Fibroblast of lung (primary cell): Measurements from ENCODE around the gene TTLL9.
"Not testable (repeated sequence)": the region's sequence is repeated elsewhere in the genome, so short reads cannot be mapped to it uniquely, and the experiment has no call there.

Source experiments
- EZH2 ChIP-seq: IDR thresholded peaks from 2 replicates; pipeline ENCODE4 v1.5.1; 2012; ENCODE audit warnings: low read length, control low read depth, mild to moderate bottlenecking; ENCODE audit errors: missing control alignments
- TF ChIP-seq, protein P1 (sequence below), 2 donors: IDR thresholded peaks in 1 of 2; conservative IDR thresholded peaks in 1 of 2; 1 replicate in 1 of 2; 2 replicates in 1 of 2; pipeline ENCODE4 v1.5.1; 2011 to 2012; ENCODE audit warnings: low read length in 2 of 2, control low read depth in 1 of 2, inconsistent platforms in 1 of 2, low read depth in 1 of 2, mild to moderate bottlenecking in 1 of 2

DNA sequence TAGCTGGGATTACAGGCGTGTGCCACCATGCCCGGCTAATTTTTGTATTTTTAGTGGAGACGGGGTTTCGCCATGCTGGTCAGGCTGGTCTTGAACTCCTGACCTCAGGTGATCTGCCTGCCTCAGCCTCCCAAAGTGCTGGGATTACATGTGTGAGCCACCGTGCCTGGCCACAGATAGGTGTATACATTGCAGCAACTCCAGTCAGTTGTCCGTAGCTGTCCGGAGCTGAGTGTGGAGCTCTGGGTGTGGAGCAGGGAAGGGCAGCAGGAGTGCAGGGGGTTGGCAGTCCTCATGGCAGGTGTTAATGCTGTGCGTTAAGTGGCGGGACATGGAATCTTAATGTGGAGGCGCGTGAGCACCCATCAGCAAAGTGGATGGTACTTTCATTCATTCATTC lies 42.4 kb upstream of the TTLL9 start:
- TF ChIP-seq, protein P1, sequence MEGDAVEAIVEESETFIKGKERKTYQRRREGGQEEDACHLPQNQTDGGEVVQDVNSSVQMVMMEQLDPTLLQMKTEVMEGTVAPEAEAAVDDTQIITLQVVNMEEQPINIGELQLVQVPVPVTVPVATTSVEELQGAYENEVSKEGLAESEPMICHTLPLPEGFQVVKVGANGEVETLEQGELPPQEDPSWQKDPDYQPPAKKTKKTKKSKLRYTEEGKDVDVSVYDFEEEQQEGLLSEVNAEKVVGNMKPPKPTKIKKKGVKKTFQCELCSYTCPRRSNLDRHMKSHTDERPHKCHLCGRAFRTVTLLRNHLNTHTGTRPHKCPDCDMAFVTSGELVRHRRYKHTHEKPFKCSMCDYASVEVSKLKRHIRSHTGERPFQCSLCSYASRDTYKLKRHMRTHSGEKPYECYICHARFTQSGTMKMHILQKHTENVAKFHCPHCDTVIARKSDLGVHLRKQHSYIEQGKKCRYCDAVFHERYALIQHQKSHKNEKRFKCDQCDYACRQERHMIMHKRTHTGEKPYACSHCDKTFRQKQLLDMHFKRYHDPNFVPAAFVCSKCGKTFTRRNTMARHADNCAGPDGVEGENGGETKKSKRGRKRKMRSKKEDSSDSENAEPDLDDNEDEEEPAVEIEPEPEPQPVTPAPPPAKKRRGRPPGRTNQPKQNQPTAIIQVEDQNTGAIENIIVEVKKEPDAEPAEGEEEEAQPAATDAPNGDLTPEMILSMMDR (conservative IDR thresholded peaks at IDR 0.05 in 1 of 2, IDR thresholded peaks at IDR 0.05 in 1 of 2; ENCODE audit: low read depth in 1 of 2, low read length in 2 of 2), result not testable (repeated sequence)
- not testable (repeated sequence) for TF ChIP-seq EZH2
